Neutrophil (primary cell): ENCODE measurements around the gene KY.

Source experiments
- H3K27ac ChIP-seq: fragments of 200-600 bp; sonication (generic); 2 replicates; pipeline ENCODE4 v1.5.1; 2016; ENCODE audit warnings: mild to moderate bottlenecking, moderate library complexity
- H3K27me3 ChIP-seq: fragments of 200-600 bp; sonication (generic); 2 replicates; pipeline ENCODE4 v1.6.0; 2016; ENCODE audit warnings: mild to moderate bottlenecking
- H3K36me3 ChIP-seq: fragments of 200-600 bp; sonication (generic); 2 replicates; pipeline ENCODE4 v1.5.1; 2017
- H3K4me1 ChIP-seq, 2 experiments: fragments of 200-600 bp in 1 of 2; sonication (generic) in 1 of 2; 1 replicate in 1 of 2; 2 replicates in 1 of 2; pipeline versions ENCODE4 v1.5.1 to v1.6.1; 2013 to 2016; ENCODE audit warnings: low read depth in 1 of 2, low read length in 1 of 2, mild to moderate bottlenecking in 1 of 2, moderate library complexity in 1 of 2; ENCODE audit not compliant: control insufficient read depth in 1 of 2, insufficient read depth in 1 of 2
- H3K4me3 ChIP-seq, 2 experiments: fragments of 200-600 bp in 1 of 2; sonication (generic) in 1 of 2; 1 replicate in 1 of 2; 2 replicates in 1 of 2; pipeline ENCODE4 v1.5.1; 2013 to 2016; ENCODE audit warnings: low read depth in 1 of 2, low read length in 1 of 2, mild to moderate bottlenecking in 1 of 2, moderate library complexity in 1 of 2
- H3K9me3 ChIP-seq: fragments of 200-600 bp; sonication (generic); 2 replicates; pipeline ENCODE4 v1.5.1; 2016
- CTCF ChIP-seq: fragments of 200-600 bp; sonication (generic); IDR thresholded peaks from 2 replicates; pipeline ENCODE4 v1.5.1; 2016; ENCODE audit warnings: antibody characterized with exemption

The KY gene

GRCh38 chr3:134642445-134643149, 8.2 kb downstream of the KY start:
- no peaks in the 10 kb centered on the region for H3K36me3 ChIP-seq
- no peaks in the 10 kb centered on the region for H3K9me3 ChIP-seq
- H3K27ac ChIP-seq: no peak overlapping the region
- H3K4me3 ChIP-seq: no peak overlapping the region
- no peaks in the 10 kb centered on the region for H3K27me3 ChIP-seq
- H3K4me1 ChIP-seq: peaks cover 9% of the 10 kb centered on the region in 2 experiments
- TF ChIP-seq CTCF: no peak

- no peak for TF ChIP-seq CTCF
- Histone ChIP-seq H3K4me1 (peaks cover 9% of the 10 kb centered on the region in 2 experiments), H3K27me3 (no peaks in the 10 kb centered on the region), H3K9me3 (no peaks in the 10 kb centered on the region), H3K4me3 (no peak overlapping the region), H3K36me3 (no peaks in the 10 kb centered on the region), H3K27ac (no peak overlapping the region)
Measured at GRCh38 chr3:134641671-134642300, 9.0 kb downstream of the KY start.

DNA sequence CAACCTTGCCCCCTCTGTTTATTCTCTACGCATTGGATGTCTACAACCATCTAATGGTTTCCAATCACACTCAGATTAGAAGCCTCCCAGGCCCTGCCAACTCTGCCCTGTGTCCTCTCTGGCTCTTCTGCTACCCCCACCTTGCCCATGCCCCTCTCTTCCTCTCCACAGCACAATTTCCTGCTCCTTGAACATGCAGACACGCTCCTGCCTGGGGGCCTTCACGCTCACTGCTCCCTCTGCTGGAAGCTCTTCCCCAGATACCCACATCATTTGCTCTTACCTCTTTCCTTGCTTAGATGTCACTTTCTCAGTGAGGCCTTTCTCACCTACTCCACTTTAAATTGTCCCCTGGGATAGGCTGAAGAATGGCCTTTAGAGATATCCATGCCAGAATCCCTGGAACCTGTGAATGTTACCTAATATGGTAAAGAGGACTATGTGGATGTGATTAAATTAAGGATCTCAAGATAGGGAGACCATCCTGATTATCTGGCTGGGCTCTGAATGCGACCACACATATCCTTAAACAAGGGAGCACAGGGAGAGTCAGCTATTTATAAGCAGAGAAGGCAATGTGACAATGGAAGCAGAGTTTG, 9.9 kb downstream of the KY start:
- no peaks in the 10 kb centered on the region for H3K27me3 ChIP-seq
- peaks cover 9% of the 10 kb centered on the region in 2 experiments for H3K4me1 ChIP-seq
- H3K36me3 ChIP-seq: no peaks in the 10 kb centered on the region
- TF ChIP-seq CTCF: no peak
- peak overlapping the region; percentile 10 for H3K27ac ChIP-seq
- no peak overlapping the region for H3K4me3 ChIP-seq
- H3K9me3 ChIP-seq: no peaks in the 10 kb centered on the region

GRCh38 chr3:134640378-134640777, 10.4 kb downstream of the KY start:
- no peak for TF ChIP-seq CTCF
- Histone ChIP-seq H3K27me3 (no peaks in the 10 kb centered on the region), H3K9me3 (no peaks in the 10 kb centered on the region), H3K27ac (peak overlapping the region; percentile 10), H3K36me3 (no peaks in the 10 kb centered on the region), H3K4me3 (no peak overlapping the region), H3K4me1 (peaks cover 9% of the 10 kb centered on the region in 2 experiments)

- Histone ChIP-seq H3K4me3 (no peak overlapping the region), H3K36me3 (no peaks in the 10 kb centered on the region), H3K9me3 (no peaks in the 10 kb centered on the region), H3K27me3 (no peaks in the 10 kb centered on the region), H3K27ac (peak overlapping the region; percentile 27), H3K4me1 (peaks cover 9% of the 10 kb centered on the region in 2 experiments)
- TF ChIP-seq CTCF: no peak
Measured at GRCh38 chr3:134638385-134639030, 12.3 kb downstream of the KY start.
